MM.1S (cell line): Measurements from ENCODE around the gene WFIKKN2.

Experiments
- DNase-seq: peaks from one replicate; pipeline ENCODE4 v3.0.0-alpha.2; 2015
- H2AFZ ChIP-seq: fragments of 300-600 bp; sonication (generic); 2 replicates; pipeline ENCODE4 v1.6.0; 2016; ENCODE audit warnings: antibody characterized with exemption, low read length
- H3F3A ChIP-seq: fragments of 300-600 bp; sonication (generic); 2 replicates; pipeline ENCODE4 v1.6.1; 2016; ENCODE audit warnings: mild to moderate bottlenecking, antibody characterized with exemption, low read length, moderate library complexity, mixed read lengths; ENCODE audit not compliant: insufficient read depth
- H3K27ac ChIP-seq: fragments of 300-600 bp; sonication (generic); 2 replicates; pipeline ENCODE4 v1.5.1; 2016; ENCODE audit warnings: mild to moderate bottlenecking, low read length
- H3K27me3 ChIP-seq: fragments of 300-600 bp; sonication (generic); replicated peaks from 2 replicates; pipeline ENCODE4 v1.6.0; 2016; ENCODE audit warnings: low read length; ENCODE audit not compliant: insufficient read depth
- H3K36me3 ChIP-seq: fragments of 300-600 bp; sonication (generic); replicated peaks from 2 replicates; pipeline ENCODE4 v1.6.1; 2016; ENCODE audit warnings: mild to moderate bottlenecking, low read length, mixed read lengths; ENCODE audit not compliant: insufficient read depth
- H3K4me1 ChIP-seq: fragments of 300-600 bp; sonication (generic); 2 replicates; pipeline ENCODE4 v1.6.1; 2016; ENCODE audit warnings: low read length, mixed read lengths
- H3K4me2 ChIP-seq: fragments of 300-600 bp; sonication (generic); 2 replicates; pipeline ENCODE4 v1.6.0; 2016; ENCODE audit warnings: low read depth, low read length
- H3K4me3 ChIP-seq: fragments of 300-600 bp; sonication (generic); 2 replicates; pipeline ENCODE4 v1.5.1; 2016; ENCODE audit warnings: low read length, mixed read lengths
- H3K79me2 ChIP-seq: fragments of 300-600 bp; sonication (generic); 2 replicates; pipeline ENCODE4 v1.6.1; 2016; ENCODE audit warnings: mixed run types, low read length, mixed read lengths
- H3K9ac ChIP-seq: fragments of 300-600 bp; sonication (generic); 2 replicates; pipeline ENCODE4 v1.6.1; 2016; ENCODE audit warnings: low read length, mixed read lengths
- H3K9me2 ChIP-seq: fragments of 300-600 bp; sonication (generic); replicated peaks from 2 replicates; pipeline ENCODE4 v1.6.1; 2016; ENCODE audit warnings: mild to moderate bottlenecking, low read length, mixed read lengths; ENCODE audit not compliant: insufficient read depth
- H3K9me3 ChIP-seq: fragments of 300-600 bp; sonication (generic); replicated peaks from 2 replicates; pipeline ENCODE4 v1.6.1; 2016; ENCODE audit warnings: mild to moderate bottlenecking, low read length, mixed read lengths; ENCODE audit not compliant: insufficient read depth
- H4K20me1 ChIP-seq: fragments of 300-600 bp; sonication (generic); 2 replicates; pipeline ENCODE4 v1.6.1; 2016; ENCODE audit warnings: mild to moderate bottlenecking, low read length, moderate library complexity, mixed read lengths; ENCODE audit not compliant: insufficient read depth
- EZH2 ChIP-seq: fragments of 300-600 bp; sonication (generic); optimal IDR thresholded peaks from 2 replicates; pipeline ENCODE3; 2017; ENCODE audit warnings: low read depth, mild to moderate bottlenecking, antibody characterized with exemption, low read length, mixed read lengths
- EZH2phosphoT487 ChIP-seq: fragments of 300-600 bp; sonication (generic); IDR thresholded peaks from 2 replicates; pipeline ENCODE4 v1.6.1; 2018; ENCODE audit warnings: antibody characterized with exemption, low read length
- TF ChIP-seq, protein P1 (sequence below): fragments of 300-600 bp; sonication (generic); IDR thresholded peaks from 2 replicates; pipeline ENCODE4 v1.5.1; 2016; ENCODE audit warnings: antibody characterized with exemption, low read length, mixed read lengths

Gene WFIKKN2

DNA sequence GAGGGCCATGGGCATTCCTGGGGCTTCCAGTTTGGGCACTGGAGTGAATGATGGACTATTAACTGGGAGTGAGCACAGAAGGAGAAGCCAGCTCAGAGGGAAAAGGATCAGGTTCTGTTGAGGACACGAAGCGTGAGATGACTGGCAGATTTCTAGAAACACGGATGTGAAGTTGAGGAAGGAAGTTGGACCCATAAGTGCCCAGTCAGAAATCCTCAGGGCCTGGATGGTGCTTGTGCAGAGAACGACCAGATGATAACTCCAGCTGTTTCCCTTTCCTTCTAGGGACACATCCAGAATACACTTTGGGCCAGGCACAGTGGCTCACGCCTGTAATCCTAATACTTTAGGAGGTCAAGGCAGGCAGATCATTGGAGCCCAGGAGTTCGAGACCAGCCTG is 44.8 kb upstream of the WFIKKN2 start:
- no peak for DNase-seq
- H2AFZ ChIP-seq = no peak overlapping the region

DNA sequence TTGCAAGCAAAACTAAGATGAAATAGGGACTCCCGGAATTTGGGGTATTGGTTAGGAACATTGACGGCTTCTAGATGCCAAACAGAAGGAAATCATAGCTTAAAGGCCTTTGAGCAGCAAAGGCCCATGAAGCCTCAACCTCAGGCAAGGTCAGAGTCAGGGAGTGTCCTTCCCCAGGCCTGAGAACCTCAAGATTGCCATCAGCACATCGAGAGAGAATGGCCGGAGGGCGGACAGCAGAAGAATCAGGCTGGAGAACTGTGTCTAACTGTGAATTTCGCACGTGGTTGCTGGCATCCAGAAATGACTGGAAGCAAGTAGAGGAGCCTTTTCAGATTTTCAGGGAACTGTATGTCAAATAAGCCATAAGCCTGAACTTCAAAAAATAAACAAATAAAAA is 43.3 kb upstream of the WFIKKN2 start:
- H3F3A ChIP-seq = no peaks in the 10 kb centered on the region
- no peaks in the 10 kb centered on the region for H3K27me3 ChIP-seq
- no peaks in the 10 kb centered on the region for H3K9me2 ChIP-seq
- H3K36me3 ChIP-seq = no peaks in the 10 kb centered on the region
- no peak overlapping the region for H3K9ac ChIP-seq
- no peak overlapping the region for H3K4me2 ChIP-seq
- no peak overlapping the region for H3K4me3 ChIP-seq
- peaks cover 7% of the 10 kb centered on the region for H3K4me1 ChIP-seq
- H2AFZ ChIP-seq = no peak overlapping the region
- no peaks in the 10 kb centered on the region for H4K20me1 ChIP-seq
- TF ChIP-seq EZH2phosphoT487 (no peak), EZH2 (no peak)
- TF ChIP-seq, protein P1, sequence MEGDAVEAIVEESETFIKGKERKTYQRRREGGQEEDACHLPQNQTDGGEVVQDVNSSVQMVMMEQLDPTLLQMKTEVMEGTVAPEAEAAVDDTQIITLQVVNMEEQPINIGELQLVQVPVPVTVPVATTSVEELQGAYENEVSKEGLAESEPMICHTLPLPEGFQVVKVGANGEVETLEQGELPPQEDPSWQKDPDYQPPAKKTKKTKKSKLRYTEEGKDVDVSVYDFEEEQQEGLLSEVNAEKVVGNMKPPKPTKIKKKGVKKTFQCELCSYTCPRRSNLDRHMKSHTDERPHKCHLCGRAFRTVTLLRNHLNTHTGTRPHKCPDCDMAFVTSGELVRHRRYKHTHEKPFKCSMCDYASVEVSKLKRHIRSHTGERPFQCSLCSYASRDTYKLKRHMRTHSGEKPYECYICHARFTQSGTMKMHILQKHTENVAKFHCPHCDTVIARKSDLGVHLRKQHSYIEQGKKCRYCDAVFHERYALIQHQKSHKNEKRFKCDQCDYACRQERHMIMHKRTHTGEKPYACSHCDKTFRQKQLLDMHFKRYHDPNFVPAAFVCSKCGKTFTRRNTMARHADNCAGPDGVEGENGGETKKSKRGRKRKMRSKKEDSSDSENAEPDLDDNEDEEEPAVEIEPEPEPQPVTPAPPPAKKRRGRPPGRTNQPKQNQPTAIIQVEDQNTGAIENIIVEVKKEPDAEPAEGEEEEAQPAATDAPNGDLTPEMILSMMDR = no peak
- H3K27ac ChIP-seq = no peak overlapping the region
- H3K79me2 ChIP-seq = no peaks in the 10 kb centered on the region
- DNase-seq = no peak
- H3K9me3 ChIP-seq = no peaks in the 10 kb centered on the region

More for the DNA sequence above, 44.8 kb upstream of the WFIKKN2 start:
- Histone ChIP-seq H3K79me2 (no peaks in the 10 kb centered on the region), H3K4me1 (peaks cover 8% of the 10 kb centered on the region), H3K27ac (no peak overlapping the region), H3K9me2 (no peaks in the 10 kb centered on the region), H3K36me3 (no peaks in the 10 kb centered on the region), H4K20me1 (no peaks in the 10 kb centered on the region), H3K9ac (no peak overlapping the region), H3K4me3 (no peak overlapping the region), H3K27me3 (no peaks in the 10 kb centered on the region), H3K4me2 (no peak overlapping the region), H3K9me3 (no peaks in the 10 kb centered on the region), H3F3A (no peaks in the 10 kb centered on the region)
- TF ChIP-seq EZH2phosphoT487 (no peak), EZH2 (no peak)
- TF ChIP-seq, protein P1 = no peak

DNA sequence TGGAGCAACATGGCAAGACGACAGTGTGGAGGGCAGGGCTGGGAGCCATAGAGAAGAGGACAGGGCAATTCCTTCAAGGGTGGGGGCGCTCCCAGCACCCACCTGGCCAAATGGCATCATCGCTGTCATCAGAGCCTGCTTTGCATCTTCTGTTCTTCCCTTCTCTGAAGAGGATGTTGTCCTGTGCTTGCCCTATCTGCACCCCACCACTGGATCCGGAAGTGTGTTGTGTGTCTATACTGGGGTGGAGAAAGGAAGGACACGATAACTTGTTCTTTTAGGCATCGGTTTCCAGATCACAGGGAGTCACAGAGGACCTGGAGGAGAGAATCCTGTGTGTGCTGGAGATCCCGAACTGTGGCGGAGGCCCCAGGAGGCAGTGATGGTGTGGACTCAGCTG is 42.4 kb upstream of the WFIKKN2 start:
- Histone ChIP-seq H3F3A (no peaks in the 10 kb centered on the region), H3K9me2 (no peaks in the 10 kb centered on the region), H3K36me3 (no peaks in the 10 kb centered on the region), H3K4me2 (no peak overlapping the region), H3K27ac (no peak overlapping the region), H3K9ac (no peak overlapping the region), H3K4me3 (no peak overlapping the region), H2AFZ (no peak overlapping the region), H3K4me1 (peaks cover 2% of the 10 kb centered on the region; the same call in 1 of the 2 replicates), H4K20me1 (no peaks in the 10 kb centered on the region), H3K27me3 (no peaks in the 10 kb centered on the region), H3K79me2 (no peaks in the 10 kb centered on the region), H3K9me3 (no peaks in the 10 kb centered on the region)
- DNase-seq = no peak
- TF ChIP-seq EZH2 = no peak
- TF ChIP-seq EZH2phosphoT487 = no peak

DNA sequence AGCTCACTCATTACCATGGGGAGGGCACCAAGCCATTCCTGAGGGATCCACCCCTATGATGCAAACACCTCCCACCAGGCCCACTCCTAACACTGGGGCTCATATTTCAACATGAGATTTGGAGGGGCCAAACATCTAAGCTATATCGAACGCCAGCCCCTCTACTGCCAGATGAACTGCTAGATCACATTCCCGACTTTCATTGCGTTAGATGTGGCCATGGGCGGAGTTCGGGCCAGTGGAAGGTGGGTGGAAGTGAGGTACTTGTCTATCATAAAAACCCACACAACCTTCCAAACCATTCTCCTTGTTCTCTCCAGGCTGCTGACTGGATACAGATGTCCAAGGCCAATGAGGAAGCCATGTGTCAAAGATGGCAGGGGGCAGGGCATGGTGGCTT is 41.0 kb upstream of the WFIKKN2 start:
- Histone ChIP-seq H3K9ac (no peak overlapping the region), H4K20me1 (no peaks in the 10 kb centered on the region), H3K4me2 (no peak overlapping the region), H3F3A (no peaks in the 10 kb centered on the region), H3K9me3 (no peaks in the 10 kb centered on the region), H3K4me1 (no peaks in the 10 kb centered on the region), H3K27me3 (no peaks in the 10 kb centered on the region), H3K9me2 (no peaks in the 10 kb centered on the region), H2AFZ (no peak overlapping the region), H3K4me3 (no peak overlapping the region), H3K79me2 (no peaks in the 10 kb centered on the region), H3K27ac (no peak overlapping the region), H3K36me3 (no peaks in the 10 kb centered on the region)
- DNase-seq = no peak
- TF ChIP-seq EZH2phosphoT487 = no peak
- no peak for TF ChIP-seq EZH2
- TF ChIP-seq, protein P1 = no peak
